CMK (cell line): ENCODE data around the gene LARGE2.

ENCODE experiments used
- DNase-seq: peaks from one replicate; pipeline ENCODE4 v3.0.0-alpha.2; 2010; ENCODE audit warnings: low read depth

The LARGE2 gene

GRCh38 chr11:45922425-45923082 is at the start of gene LARGE2:
Gene LARGE2 (plus strand): TSS chr11:45922656. CDS start chr11:45922883, 227 bp downstream.
- no peak for DNase-seq

- DNase-seq, result no peak
Measured at GRCh38 chr11:45876401-45876800, 46.1 kb upstream of the LARGE2 start.

- no peak for DNase-seq
Measured at GRCh38 chr11:45877221-45877620, 45.2 kb upstream of the LARGE2 start.

- no peak for DNase-seq
Measured at GRCh38 chr11:45877845-45878244, 44.6 kb upstream of the LARGE2 start.

- DNase-seq, result no peak
Measured at GRCh38 chr11:45879803-45880686, 42.4 kb upstream of the LARGE2 start.

GRCh38 chr11:45880772-45881570 is 41.5 kb upstream of the LARGE2 start:
- DNase-seq, result no peak

GRCh38 chr11:45881708-45882368 is 40.6 kb upstream of the LARGE2 start:
- no peak for DNase-seq

GRCh38 chr11:45884596-45885185 is 37.8 kb upstream of the LARGE2 start:
- DNase-seq, result no peak

GRCh38 chr11:45885274-45885920 is 37.1 kb upstream of the LARGE2 start, which contains the start of gene MAPK8IP1:
Gene MAPK8IP1 (plus strand): TSS chr11:45885651. CDS start chr11:45885821, 170 bp downstream.
- no peak for DNase-seq

GRCh38 chr11:45885921-45886721 is 36.3 kb upstream of the LARGE2 start:
- no peak for DNase-seq

GRCh38 chr11:45886816-45887520 is 35.5 kb upstream of the LARGE2 start:
- no peak for DNase-seq

- DNase-seq, result no peak
Measured at GRCh38 chr11:45887587-45887986, 34.9 kb upstream of the LARGE2 start.

GRCh38 chr11:45889555-45889954 is 32.9 kb upstream of the LARGE2 start:
- no peak for DNase-seq

- no peak for DNase-seq
Measured at GRCh38 chr11:45889966-45890365, 32.5 kb upstream of the LARGE2 start.

GRCh38 chr11:45890886-45891550 is 31.4 kb upstream of the LARGE2 start:
- DNase-seq, result no peak

GRCh38 chr11:45892856-45893255 is 29.6 kb upstream of the LARGE2 start:
- DNase-seq, result no peak

GRCh38 chr11:45894555-45895247 is 27.8 kb upstream of the LARGE2 start:
- DNase-seq, result no peak

GRCh38 chr11:45895553-45896259 is 26.8 kb upstream of the LARGE2 start:
- no peak for DNase-seq
